ENCODE results near the gene NRBF2.

NRBF2 gene

GRCh38 chr10:63165249-63165648, 32.1 kb downstream of the NRBF2 start:
- H3K4me3 ChIP-seq (ENCODE audit: low read depth, low read length), result no peak overlapping the region

DNA sequence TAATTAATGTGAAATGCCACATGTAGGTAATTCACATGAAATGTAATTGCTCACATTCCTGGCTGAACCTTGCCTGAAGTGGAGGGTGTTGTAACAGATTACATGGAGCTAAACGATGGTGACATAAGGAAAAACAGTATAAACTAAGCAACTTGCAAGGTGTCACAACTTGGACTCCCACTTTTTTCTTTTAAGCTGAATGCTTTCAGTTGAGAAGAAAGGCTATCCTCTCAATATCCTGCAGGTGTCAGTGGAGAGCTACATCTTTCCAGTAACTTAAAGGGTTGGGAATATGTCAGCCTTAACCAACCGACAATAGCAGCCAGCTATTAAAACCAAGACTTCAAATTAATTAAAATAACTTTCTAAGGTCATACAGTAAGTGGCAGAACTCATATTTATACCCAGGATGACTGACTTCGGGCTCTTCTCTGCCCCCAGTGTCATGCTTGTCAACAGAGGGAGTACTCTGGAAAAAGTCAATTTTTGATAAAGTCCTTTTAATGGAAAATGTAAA, 33.7 kb downstream of the NRBF2 start:
- TF ChIP-seq, protein P1, sequence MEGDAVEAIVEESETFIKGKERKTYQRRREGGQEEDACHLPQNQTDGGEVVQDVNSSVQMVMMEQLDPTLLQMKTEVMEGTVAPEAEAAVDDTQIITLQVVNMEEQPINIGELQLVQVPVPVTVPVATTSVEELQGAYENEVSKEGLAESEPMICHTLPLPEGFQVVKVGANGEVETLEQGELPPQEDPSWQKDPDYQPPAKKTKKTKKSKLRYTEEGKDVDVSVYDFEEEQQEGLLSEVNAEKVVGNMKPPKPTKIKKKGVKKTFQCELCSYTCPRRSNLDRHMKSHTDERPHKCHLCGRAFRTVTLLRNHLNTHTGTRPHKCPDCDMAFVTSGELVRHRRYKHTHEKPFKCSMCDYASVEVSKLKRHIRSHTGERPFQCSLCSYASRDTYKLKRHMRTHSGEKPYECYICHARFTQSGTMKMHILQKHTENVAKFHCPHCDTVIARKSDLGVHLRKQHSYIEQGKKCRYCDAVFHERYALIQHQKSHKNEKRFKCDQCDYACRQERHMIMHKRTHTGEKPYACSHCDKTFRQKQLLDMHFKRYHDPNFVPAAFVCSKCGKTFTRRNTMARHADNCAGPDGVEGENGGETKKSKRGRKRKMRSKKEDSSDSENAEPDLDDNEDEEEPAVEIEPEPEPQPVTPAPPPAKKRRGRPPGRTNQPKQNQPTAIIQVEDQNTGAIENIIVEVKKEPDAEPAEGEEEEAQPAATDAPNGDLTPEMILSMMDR (IDR thresholded peaks at IDR 0.05; ENCODE audit: control insufficient read depth, extremely low read depth, insufficient read depth), result peak; percentile 73
- H3K4me3 ChIP-seq (ENCODE audit: low read depth, low read length), result no peak overlapping the region
- DNase-seq (ENCODE audit: low read depth), result peak; percentile 73

More at GRCh38 chr10:63165249-63165648, 32.1 kb downstream of the NRBF2 start:
- TF ChIP-seq, protein P1 (IDR thresholded peaks at IDR 0.05; ENCODE audit: control insufficient read depth, extremely low read depth, insufficient read depth), result no peak
- DNase-seq (ENCODE audit: low read depth), result no peak

DNA sequence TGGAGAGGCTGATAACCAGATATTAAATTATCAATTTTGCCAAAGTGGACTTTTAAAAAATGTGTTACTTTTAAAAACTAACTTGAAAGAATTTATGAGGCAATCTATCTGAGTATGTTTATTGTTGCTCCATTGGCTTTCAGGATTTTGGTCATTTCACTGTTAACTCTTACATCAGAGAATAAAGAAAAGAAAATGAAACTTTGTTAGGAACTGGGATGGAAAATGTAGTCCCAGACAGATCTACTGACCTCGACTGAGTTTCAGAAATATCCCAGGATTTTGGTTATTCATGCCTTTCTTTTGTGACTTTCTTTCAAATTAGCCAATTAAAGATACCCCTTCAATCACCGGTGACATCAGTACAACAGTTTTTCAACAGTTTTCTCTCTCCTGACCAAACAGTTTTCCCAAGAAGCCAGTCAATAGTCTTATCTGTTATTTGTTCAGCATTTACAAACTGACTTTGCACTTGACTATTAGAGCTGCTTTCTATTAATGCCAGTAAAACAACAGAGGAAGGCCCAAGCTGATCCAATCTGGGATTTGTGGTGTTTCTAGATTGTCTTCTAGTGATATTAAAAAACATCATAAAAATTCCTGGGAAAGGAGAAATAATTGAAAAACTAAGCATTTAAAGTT, 35.8 kb downstream of the NRBF2 start:
- TF ChIP-seq, protein P1 (IDR thresholded peaks at IDR 0.05; ENCODE audit: control insufficient read depth, extremely low read depth, insufficient read depth), result no peak
- H3K4me3 ChIP-seq (ENCODE audit: low read depth, low read length), result no peak overlapping the region
- peak; percentile 3 for DNase-seq (ENCODE audit: low read depth)

DNA sequence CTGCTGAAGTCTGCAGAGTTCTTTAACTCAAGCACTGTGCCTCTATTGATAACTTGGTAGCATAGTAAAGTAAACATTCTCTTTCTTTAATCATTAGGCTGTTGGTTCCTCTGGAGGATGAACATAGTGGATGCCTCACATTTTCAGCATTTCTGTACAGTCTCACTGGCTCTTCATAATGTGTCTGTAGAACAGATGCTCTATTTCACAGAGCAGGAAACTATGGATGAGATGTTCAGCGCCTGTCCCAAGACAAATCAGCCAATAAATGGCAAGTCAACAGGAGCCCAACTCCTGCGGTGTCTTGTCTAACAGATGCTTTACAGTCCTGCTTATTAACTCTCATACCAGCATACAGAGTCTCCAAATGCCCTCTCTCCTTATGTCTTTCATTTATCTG, 36.5 kb downstream of the NRBF2 start:
- TF ChIP-seq, protein P1 (IDR thresholded peaks at IDR 0.05; ENCODE audit: control insufficient read depth, extremely low read depth, insufficient read depth), result no peak
- H3K4me3 ChIP-seq (ENCODE audit: low read depth, low read length), result no peak overlapping the region
- no peak for DNase-seq (ENCODE audit: low read depth)

DNA sequence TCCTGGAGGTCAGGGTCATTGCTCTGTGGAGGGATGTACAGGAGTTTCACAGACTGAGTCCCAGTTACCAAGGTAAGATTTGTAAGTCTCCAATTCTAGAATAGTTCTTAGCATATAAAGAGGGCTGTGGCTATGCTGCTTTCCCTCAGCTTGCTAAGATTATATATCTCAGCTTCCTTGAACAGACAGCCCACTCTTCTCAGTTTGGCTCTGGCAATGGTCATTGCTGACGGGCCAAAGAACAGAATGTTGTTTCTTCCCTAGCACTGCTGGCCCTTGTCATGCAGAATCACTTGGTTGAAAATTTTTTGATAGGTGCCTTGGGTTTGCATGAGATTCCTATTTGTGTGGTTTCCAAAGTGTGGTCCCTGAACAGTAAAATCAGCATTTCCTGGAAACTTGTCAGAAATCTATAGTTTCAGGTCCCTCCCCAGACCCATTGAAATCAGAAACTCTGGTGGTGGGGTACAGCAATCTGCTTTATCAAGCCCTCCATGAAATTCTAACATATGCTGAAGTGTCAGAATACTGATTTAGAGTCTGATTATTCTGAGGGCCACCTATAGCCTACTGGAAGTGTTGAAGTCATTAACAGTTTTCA, 38.2 kb downstream of the NRBF2 start:
- TF ChIP-seq, protein P1 (IDR thresholded peaks at IDR 0.05; ENCODE audit: control insufficient read depth, extremely low read depth, insufficient read depth), result no peak
- H3K4me3 ChIP-seq (ENCODE audit: low read depth, low read length), result no peak overlapping the region
- DNase-seq (ENCODE audit: low read depth), result no peak

- DNase-seq (ENCODE audit: low read depth), result no peak
- TF ChIP-seq, protein P1 (IDR thresholded peaks at IDR 0.05; ENCODE audit: control insufficient read depth, extremely low read depth, insufficient read depth), result no peak
- no peak overlapping the region for H3K4me3 ChIP-seq (ENCODE audit: low read depth, low read length)
These were observed 38.8 kb downstream of the NRBF2 start for GRCh38 chr10:63171926-63172325.
